Nephron (organoid): ENCODE measurements around the gene CDC34.
A peak's percentile ranks its signal among the peaks of the same experiment; 100 is the strongest.

Experiments used
- H3K27ac Mint-ChIP-seq, 3 experiments: 2 replicates each; pipeline ENCODE4 v1.8.0; 2020; ENCODE audit warnings: mixed read lengths in 3 of 3, mild to moderate bottlenecking in 2 of 3, moderate library complexity in 1 of 3
- H3K27me3 Mint-ChIP-seq: 2 replicates; pipeline ENCODE4 v1.8.0; 2021; ENCODE audit warnings: low read depth, mild to moderate bottlenecking, moderate library complexity, mixed read lengths
- H3K36me3 Mint-ChIP-seq: 2 replicates; pipeline ENCODE4 v1.8.0; 2020; ENCODE audit warnings: low read depth, mixed read lengths
- H3K4me1 Mint-ChIP-seq: 2 replicates; pipeline ENCODE4 v1.8.0; 2020; ENCODE audit warnings: mixed read lengths
- H3K4me3 Mint-ChIP-seq, 3 experiments: 2 replicates each; pipeline ENCODE4 v1.8.0; 2020; ENCODE audit warnings: mild to moderate bottlenecking in 3 of 3, mixed read lengths in 3 of 3, moderate library complexity in 2 of 3
- H3K9me3 Mint-ChIP-seq: 2 replicates; pipeline ENCODE4 v1.8.0; 2020; ENCODE audit warnings: mixed read lengths
- TF ChIP-seq, protein P1 (sequence below), 3 experiments: fragments of 200-600 bp; sonication (generic); IDR thresholded peaks; one replicate each; pipeline ENCODE4 v1.5.0; 2021; ENCODE audit warnings: antibody characterized with exemption in 3 of 3; ENCODE audit not compliant: unreplicated experiment in 3 of 3

CDC34 gene

DNA sequence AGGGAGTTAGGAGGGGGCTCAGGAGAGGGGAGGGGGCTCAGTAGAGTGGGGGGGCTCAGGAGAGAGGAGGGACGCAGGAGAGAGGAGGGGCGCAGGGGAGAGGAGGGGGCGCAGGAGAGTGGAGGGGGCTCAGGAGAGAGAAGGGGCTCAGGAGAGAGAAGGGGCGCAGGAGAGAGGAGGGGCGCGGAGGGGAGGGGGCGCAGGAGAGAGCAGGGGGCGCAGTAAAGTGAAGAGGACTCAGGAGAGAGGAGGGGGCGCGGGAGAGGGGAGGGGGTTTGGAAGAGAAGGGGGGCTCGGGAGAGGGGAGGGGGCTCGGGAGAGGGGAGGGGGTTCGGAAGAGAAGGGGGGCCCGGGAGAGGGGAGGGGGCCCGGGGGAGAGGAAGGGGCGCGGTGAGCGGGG is 34.6 kb upstream of the CDC34 start:
- H3K27ac Mint-ChIP-seq = no peak overlapping the region
- peaks cover 4% of the 10 kb centered on the region for H3K36me3 Mint-ChIP-seq
- no peaks in the 10 kb centered on the region for H3K9me3 Mint-ChIP-seq
- peaks cover 4% of the 10 kb centered on the region for H3K4me1 Mint-ChIP-seq
- H3K4me3 Mint-ChIP-seq = peak overlapping the region in 1 of 3 experiments; percentile 46
- H3K27me3 Mint-ChIP-seq = peaks cover 43% of the 10 kb centered on the region
- TF ChIP-seq, protein P1, sequence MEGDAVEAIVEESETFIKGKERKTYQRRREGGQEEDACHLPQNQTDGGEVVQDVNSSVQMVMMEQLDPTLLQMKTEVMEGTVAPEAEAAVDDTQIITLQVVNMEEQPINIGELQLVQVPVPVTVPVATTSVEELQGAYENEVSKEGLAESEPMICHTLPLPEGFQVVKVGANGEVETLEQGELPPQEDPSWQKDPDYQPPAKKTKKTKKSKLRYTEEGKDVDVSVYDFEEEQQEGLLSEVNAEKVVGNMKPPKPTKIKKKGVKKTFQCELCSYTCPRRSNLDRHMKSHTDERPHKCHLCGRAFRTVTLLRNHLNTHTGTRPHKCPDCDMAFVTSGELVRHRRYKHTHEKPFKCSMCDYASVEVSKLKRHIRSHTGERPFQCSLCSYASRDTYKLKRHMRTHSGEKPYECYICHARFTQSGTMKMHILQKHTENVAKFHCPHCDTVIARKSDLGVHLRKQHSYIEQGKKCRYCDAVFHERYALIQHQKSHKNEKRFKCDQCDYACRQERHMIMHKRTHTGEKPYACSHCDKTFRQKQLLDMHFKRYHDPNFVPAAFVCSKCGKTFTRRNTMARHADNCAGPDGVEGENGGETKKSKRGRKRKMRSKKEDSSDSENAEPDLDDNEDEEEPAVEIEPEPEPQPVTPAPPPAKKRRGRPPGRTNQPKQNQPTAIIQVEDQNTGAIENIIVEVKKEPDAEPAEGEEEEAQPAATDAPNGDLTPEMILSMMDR (IDR thresholded peaks at IDR 0.05; ENCODE audit: unreplicated experiment in 3 of 3) = no peak

DNA sequence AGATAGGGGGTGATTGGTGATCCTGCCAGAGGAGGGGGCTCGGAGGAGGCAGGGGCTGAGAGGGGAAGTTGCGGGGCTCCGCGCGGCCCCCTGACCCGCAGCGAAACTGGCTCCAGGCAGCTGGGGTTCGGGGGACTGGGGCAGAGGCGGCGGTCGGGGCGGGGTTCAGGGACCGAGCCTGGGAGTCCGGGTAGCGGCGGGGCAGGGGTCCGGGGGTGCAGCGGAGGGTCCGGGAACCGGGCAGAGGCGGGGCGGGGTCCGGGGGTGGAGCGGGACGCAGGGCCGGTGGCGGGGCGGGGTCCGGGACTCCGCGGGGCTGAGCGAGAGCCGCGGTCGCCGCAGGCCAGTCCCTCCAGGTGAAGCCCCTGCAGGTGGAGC is 34.1 kb upstream of the CDC34 start:
- TF ChIP-seq, protein P1 (IDR thresholded peaks at IDR 0.05; ENCODE audit: unreplicated experiment in 3 of 3) = no peak
- Mint-ChIP-seq H3K27me3 (peaks cover 48% of the 10 kb centered on the region), H3K27ac (no peak overlapping the region), H3K4me1 (peaks cover 4% of the 10 kb centered on the region), H3K36me3 (peaks cover 4% of the 10 kb centered on the region), H3K9me3 (no peaks in the 10 kb centered on the region), H3K4me3 (peak overlapping the region in 1 of 3 experiments; percentile 46)

DNA sequence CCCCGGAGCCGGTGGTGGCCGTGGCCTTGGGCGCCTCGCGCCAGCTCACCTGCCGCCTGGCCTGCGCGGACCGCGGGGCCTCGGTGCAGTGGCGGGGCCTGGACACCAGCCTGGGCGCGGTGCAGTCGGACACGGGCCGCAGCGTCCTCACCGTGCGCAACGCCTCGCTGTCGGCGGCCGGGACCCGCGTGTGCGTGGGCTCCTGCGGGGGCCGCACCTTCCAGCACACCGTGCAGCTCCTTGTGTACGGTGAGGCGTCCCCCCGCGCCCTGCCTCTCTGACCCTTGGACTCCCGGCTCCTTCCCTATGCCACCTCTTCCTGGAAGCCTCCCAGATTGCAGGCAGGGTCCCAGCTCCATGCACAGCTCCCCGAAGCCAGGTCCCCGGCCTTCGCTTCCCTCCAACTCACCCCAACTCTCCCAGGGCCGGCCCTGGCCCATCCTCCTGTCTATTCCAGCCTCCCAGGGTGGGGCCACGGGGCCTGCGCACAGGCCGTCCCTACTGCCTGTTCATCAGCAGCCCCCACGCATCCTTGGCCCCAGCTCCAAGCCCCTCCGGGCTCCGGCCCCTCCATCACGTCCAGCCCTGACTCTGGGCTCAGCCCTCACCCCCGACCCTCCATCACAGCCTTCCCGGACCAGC is 33.6 kb upstream of the CDC34 start:
- H3K36me3 Mint-ChIP-seq = peaks cover 4% of the 10 kb centered on the region
- peak overlapping the region in 2 of 3 experiments; percentile 50 to 66 for H3K4me3 Mint-ChIP-seq
- TF ChIP-seq, protein P1 (IDR thresholded peaks at IDR 0.05; ENCODE audit: unreplicated experiment in 3 of 3) = no peak
- H3K27me3 Mint-ChIP-seq = peaks cover 53% of the 10 kb centered on the region
- H3K27ac Mint-ChIP-seq = no peak overlapping the region
- no peaks in the 10 kb centered on the region for H3K9me3 Mint-ChIP-seq
- peaks cover 4% of the 10 kb centered on the region for H3K4me1 Mint-ChIP-seq

DNA sequence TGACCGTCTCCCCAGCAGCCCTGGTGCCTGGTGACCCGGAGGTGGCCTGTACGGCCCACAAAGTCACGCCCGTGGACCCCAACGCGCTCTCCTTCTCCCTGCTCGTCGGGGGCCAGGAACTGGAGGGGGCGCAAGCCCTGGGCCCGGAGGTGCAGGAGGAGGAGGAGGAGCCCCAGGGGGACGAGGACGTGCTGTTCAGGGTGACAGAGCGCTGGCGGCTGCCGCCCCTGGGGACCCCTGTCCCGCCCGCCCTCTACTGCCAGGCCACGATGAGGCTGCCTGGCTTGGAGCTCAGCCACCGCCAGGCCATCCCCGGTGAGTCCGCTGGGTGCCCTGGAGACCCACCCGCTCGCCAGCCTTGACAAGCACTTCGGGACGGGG is 33.1 kb upstream of the CDC34 start:
- peaks cover 4% of the 10 kb centered on the region for H3K36me3 Mint-ChIP-seq
- no peaks in the 10 kb centered on the region for H3K9me3 Mint-ChIP-seq
- TF ChIP-seq, protein P1 (IDR thresholded peaks at IDR 0.05; ENCODE audit: unreplicated experiment in 3 of 3) = no peak
- H3K4me1 Mint-ChIP-seq = peaks cover 4% of the 10 kb centered on the region
- peaks cover 53% of the 10 kb centered on the region for H3K27me3 Mint-ChIP-seq
- H3K4me3 Mint-ChIP-seq = peak overlapping the region in 2 of 3 experiments; percentile 50 to 66
- no peak overlapping the region for H3K27ac Mint-ChIP-seq

DNA sequence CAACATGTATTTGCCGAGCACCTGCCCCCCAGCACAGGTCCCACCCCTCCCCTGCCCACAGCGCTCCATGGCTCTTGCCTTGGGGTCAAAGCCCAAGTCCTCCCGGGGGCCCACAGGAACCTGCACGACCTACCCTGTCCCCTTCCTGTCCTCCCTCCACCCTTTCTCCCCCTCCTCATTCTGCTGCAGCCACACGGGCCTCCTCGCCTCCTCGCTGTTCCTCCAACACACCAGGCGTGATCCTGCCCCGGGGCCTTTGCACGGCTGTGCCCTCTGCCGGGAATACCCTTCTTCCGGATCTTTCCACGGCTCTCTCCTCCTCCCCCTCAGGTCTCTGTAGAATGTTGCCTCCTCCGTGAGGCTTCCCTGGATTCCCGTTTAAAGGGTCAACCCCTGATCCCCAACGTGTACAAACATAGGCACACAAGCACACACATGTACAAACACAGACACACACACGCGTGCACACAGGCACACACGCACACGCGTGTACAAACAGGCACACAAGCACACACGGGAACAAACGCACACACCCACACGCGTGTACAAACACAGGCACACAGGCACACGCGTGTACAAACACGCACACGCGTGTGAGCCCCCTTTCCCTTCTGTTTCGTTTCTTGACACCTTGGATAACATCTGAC is 32.5 kb upstream of the CDC34 start:
- peak overlapping the region; percentile 72 to 75 (median 73) for H3K4me3 Mint-ChIP-seq
- TF ChIP-seq, protein P1 (IDR thresholded peaks at IDR 0.05; ENCODE audit: unreplicated experiment in 3 of 3) = no peak
- peak overlapping the region in 2 of 3 experiments; percentile 31 to 65 for H3K27ac Mint-ChIP-seq
- no peaks in the 10 kb centered on the region for H3K36me3 Mint-ChIP-seq
- no peaks in the 10 kb centered on the region for H3K9me3 Mint-ChIP-seq
- H3K27me3 Mint-ChIP-seq = peaks cover 53% of the 10 kb centered on the region
- H3K4me1 Mint-ChIP-seq = peaks cover 4% of the 10 kb centered on the region

DNA sequence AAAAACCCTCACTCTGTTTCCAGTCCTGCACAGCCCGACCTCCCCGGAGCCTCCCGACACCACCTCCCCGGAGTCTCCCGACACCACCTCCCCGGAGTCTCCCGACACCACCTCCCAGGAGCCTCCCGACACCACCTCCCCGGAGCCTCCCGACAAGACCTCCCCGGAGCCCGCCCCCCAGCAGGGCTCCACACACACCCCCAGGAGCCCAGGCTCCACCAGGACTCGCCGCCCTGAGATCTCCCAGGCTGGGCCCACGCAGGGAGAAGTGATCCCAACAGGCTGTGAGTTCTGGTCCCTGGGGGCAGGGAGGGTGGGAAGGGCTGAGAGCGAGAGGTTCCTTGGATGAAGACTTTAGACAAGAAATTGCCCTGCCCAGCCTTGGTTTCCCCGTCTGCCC is 29.9 kb upstream of the CDC34 start:
- Mint-ChIP-seq H3K36me3 (no peaks in the 10 kb centered on the region), H3K4me3 (no peak overlapping the region), H3K4me1 (peaks cover 9% of the 10 kb centered on the region)

More for the DNA sequence above, 29.9 kb upstream of the CDC34 start:
- Mint-ChIP-seq H3K9me3 (no peaks in the 10 kb centered on the region), H3K27me3 (peaks cover 40% of the 10 kb centered on the region), H3K27ac (no peak overlapping the region)
- TF ChIP-seq, protein P1 (IDR thresholded peaks at IDR 0.05; ENCODE audit: unreplicated experiment in 3 of 3) = no peak
